NCI-H510A treated with DMSO at 0.1 percent for 48 hours (cell line): Measurements from ENCODE around the gene CCDC183.
"Not testable (repeated sequence)": the region's sequence is repeated elsewhere in the genome, so short reads cannot be mapped to it uniquely, and the experiment has no call there.

Experiments
- DNase-seq: peaks from one replicate; lab custom pipeline; 2025; lab: John Stamatoyannopoulos, UW

CCDC183 gene

DNA sequence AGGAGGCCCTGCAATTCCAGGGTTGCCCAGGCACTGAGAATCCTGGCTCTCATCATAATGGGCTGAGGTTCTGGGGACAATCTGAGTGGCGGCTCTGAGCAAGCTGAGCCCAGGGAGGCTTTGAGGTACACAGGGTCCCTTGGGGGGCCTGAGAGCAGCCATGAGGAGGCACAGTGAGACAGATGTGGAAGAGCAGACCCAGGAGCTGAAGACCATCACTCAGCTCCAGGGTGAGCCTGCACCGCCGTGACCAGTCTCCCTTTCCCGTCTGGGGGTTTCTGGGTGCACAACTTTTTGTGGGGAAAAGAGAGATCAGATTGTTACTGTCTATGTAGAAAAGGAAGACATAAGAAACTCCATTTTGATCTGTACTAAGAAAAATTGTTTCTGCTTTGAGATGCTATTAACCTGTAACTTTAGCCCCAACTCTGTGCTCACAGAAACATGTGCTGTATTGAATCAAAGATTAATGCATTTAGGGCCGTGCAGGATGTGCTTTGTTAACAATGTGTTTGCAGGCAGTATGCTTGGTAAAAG lies at the start of gene CCDC183:
CCDC183 (plus strand) TSS at position 101 of the 537 bp plus-strand sequence; CDS start at position 161, 60 bp downstream.
- DNase-seq, result no peak

DNA sequence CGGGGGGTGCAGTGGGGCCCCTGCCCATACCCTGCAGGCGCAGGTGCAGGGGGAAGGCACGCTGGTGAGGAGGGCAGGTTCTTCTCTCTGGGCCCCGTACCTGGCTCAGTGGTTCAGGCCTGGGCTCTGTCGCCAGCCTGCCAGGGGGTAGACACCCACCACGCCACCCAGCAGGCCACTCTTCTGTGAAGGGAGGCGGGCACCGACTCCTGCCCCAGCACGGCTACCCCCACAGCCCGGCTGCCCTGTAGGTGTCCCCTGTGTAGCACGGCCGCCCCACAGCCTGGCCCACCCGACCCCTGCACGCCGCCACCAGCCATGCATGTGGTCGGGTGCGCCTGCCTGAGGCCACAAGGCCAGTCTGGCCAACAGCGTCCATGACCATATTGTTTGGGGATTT lies 49.5 kb upstream of the CCDC183 start:
- no peak for DNase-seq

GRCh38 chr9:136747161-136748060 lies 48.7 kb upstream of the CCDC183 start:
- no peak for DNase-seq

- DNase-seq, result no peak
Measured at GRCh38 chr9:136748201-136748600, 47.9 kb upstream of the CCDC183 start, which contains the start of gene LCN6. TSS of gene LCN6 (minus strand) at chr9:136748525. CDS start at chr9:136748483, 42 bp downstream.

DNA sequence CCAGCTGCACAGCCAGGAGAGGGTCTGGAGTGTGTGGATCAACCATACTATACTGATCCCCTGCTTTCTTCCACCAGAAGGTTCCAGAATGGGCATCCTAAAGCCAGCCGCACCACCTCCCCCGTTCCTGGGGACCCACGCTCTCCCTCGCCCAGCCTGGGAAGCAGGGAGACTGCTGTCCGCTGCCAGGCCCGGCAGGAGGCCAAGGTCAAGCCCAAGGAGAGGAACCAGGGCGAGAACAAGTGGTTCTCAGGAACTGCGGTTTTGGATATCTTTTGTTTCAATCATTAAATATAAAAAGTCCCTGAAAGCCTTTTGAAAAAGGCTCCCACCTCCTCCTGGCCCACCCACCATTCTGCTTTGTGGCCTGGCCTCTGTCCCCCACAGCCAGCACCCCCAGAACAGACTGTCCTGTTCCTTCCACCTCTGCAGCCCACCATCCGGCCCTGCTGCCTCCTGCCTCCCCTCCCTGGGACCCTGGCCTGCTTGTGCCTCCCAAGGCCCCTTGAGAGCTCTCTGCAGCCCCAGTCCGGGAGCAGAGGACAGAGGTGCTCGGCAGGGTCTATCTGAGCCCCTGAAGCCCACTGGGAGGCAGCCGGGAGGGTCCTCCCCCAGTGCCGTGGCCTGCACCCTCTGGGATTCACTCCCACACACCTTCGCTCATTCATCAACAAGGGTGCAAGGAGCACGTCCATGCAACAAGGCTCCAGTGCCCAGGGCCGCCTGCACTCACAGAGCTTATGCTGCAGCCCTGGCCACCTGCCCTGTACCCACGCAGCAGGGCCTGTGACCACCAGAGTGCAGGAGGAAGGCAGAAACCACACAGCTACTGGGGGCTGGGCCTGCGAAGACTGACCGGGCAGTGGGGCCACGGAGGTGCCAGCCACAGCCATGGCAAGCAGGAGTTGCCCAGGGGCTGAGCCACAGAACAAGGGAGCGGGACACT lies 47.2 kb upstream of the CCDC183 start:
- no peak for DNase-seq

DNA sequence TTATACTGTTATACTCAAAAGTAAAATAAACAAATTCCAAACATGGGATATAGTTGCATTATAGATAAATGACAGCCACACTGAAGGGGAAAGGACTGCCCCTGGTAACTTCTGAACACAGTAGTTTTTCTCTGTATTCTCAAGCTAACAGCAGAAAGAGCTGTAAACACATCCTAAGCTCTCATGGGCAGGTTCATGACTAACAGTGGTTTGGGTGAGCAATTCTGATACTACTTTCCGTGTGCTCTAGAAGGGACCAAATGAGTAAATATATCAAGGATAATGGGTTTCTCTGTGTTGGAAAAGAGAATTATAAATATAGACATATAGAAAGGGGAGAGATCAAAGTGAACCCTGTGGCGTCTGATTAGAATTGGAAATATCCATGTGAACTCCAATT lies 45.6 kb upstream of the CCDC183 start:
- DNase-seq, result no peak

DNA sequence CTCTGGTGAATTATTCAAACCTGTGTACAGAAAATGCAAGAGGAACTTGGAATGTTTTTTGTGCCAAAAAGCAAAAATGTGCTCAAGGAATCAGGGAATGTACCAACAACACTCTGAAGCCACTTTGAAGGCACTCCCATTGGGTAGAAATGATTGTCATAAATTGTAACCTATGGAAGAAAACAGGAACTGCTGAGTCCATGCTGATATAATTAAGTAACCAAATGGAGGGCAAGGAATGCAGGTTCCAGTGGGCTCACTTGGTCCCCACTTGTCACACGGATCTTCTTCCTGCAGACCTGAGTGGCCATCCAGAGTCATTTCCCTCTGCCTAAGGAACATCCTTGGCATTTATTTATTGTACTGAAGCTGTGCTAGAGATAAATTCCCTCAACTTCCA lies 44.9 kb upstream of the CCDC183 start:
- no peak for DNase-seq

GRCh38 chr9:136751814-136752213 lies 44.3 kb upstream of the CCDC183 start:
- DNase-seq, result no peak

- DNase-seq, result no peak
Measured at GRCh38 chr9:136753371-136754058, 42.6 kb upstream of the CCDC183 start.

- no peak for DNase-seq
Measured at GRCh38 chr9:136754059-136754572, 42.0 kb upstream of the CCDC183 start.

- DNase-seq, result no peak
Measured at GRCh38 chr9:136754626-136755301, 41.4 kb upstream of the CCDC183 start.

DNA sequence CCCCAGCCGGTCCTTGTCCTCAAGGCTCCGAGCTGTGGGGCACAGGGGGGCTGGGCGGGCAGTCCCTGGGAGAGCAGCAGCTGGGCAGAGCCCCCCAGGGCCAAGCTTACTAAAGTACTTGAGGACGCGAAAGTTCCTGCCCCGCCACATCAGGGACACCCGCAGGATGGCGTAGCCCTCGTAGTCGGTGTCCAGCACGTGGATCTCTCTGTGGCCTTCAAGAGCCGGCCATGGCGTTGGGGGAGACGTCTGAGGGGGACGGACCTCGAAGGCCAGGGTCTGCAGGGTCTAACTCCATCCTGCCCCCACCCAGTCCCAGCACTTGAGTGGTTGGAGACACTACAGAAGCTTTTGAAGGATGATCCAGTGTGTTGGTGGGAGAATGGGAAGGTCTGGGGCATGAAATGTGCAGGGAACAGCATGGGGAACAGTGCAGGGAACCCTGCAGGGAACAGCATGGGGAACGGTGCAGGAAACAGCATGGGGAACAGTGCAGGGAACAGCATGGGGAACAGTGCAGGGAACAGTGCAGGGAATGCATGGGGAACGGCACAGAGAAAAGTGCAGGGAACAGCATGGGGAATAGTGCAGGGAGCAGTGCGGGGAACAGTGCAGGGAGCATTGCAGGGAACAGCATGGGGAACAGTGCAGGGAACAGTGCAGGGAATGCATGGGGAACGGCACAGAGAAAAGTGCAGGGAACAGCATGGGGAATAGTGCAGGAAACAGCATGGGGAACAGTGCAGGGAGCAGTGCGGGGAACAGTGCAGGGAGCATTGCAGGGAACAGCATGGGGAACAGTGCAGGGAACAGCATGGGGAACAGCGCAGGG lies 40.6 kb upstream of the CCDC183 start:
- not testable (repeated sequence) for DNase-seq

- DNase-seq, result no peak
Measured at GRCh38 chr9:136756134-136756438, 40.1 kb upstream of the CCDC183 start.

GRCh38 chr9:136756836-136757235 lies 39.3 kb upstream of the CCDC183 start:
- DNase-seq, result no peak

GRCh38 chr9:136757328-136757727 lies 38.8 kb upstream of the CCDC183 start:
- DNase-seq, result no peak

DNA sequence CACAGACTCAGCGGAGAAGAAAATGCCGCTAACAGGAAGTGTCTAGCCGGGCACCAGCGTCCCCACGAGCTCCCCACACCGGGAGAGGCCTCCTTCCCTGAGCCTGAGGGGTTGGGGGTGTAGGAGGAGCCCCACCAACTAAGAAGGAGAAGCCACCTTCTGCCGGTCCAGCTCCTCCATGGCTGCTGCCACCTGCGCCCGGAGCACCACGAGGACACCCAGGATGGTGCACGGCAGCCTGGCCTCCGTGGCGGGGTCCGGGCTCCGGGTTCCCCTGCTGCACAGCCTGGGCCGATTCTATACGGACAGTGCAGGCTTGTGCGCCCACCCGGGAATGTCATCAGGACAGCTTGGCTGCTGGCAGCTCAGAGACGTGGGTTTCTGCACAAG lies 38.4 kb upstream of the CCDC183 start:
- DNase-seq, result no peak

- no peak for DNase-seq
Measured at GRCh38 chr9:136759001-136759400, 37.1 kb upstream of the CCDC183 start.

- no peak for DNase-seq
Measured at GRCh38 chr9:136759436-136760325, 36.5 kb upstream of the CCDC183 start.

DNA sequence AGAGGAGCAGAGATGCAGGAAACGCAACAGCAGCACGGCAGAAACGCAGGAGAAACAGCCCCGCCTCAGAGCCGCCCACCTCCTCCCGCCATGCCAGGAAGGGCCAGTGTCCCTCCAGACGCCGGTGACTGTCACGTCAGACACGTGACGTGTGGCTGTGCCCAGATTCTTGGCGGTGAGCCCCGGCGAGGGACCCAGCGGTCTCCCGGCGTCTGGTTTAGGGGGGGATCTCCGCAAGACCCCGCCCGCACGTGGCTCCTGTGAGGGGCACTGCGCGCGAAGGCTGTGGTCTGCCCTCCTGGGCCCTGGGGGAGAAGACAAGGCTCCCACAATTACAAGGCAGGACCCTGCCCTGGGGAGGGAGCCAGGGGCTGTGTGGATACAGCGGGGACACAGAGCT lies 35.7 kb upstream of the CCDC183 start:
- DNase-seq, result no peak
